Measurements from ENCODE around the gene ZNF611.
A peak's percentile ranks its signal among the peaks of the same experiment; 100 is the strongest.
"Not testable (repeated sequence)": the region's sequence is repeated elsewhere in the genome, so short reads cannot be mapped to it uniquely, and the experiment has no call there.

ZNF611 gene

DNA sequence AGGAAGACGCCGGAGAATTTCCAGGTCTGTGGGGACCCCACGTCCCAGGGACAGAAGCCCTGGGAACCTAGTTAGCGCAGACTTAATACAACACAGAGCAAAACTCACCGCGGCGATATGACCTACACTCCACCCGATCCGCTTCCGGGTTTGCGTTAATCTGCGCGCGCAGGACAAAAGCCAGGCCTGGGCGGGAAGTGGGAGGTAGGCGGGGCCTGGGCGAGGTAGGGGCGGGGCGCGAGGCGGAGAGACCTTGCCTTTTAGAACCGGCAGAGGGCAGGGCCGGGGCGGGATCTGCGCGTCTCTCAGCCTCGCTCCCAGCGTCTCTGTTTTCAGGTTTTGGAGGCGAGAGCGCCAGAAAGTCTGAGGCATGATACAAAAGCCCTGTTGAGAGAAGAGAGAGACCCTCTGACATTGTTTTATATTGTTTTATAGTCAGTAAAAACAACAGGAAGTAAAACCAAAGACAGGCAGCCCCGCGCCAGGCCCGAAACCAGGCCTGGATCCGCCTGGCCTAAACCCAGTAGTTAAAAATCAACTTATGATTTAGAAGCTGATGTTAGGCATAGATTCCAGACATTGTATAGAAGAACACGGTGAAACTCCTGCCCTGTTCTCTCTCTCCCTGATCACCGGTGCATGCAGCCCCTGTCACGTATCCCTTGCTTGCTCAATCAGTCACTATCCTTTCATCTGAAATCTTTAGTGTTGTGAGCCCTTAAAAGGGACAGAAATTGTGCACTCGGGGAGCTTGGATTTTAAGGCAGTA lies at the start of gene ZNF611:
TSS of gene ZNF611 (minus strand) at position 152 of the 769 bp plus-strand sequence. CDS start 19,150 bp downstream, outside the sequence.
- DNase-seq (ENCODE audit: low read depth, low spot score): peak; percentile 98

DNA sequence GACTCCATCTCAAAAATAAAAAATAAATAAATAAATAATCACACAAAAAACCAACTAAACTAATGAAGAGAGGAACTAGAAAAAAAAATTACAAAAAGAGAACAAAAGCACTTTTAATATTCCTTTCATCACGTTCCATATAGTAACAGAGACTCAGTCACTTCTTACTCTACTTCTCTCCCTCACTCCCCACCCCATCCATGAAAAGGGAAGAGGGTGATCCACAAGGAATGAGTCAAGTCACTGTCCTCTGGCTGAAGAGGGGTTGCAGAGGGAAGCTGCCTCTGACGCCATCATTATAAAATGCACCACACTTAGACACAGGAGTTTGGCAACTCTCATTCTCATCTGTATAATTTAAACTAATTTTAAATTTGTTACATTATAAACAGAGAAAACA lies 48.0 kb upstream of the ZNF611 start:
- DNase-seq (ENCODE audit: low read depth, low spot score): not testable (repeated sequence)

DNA sequence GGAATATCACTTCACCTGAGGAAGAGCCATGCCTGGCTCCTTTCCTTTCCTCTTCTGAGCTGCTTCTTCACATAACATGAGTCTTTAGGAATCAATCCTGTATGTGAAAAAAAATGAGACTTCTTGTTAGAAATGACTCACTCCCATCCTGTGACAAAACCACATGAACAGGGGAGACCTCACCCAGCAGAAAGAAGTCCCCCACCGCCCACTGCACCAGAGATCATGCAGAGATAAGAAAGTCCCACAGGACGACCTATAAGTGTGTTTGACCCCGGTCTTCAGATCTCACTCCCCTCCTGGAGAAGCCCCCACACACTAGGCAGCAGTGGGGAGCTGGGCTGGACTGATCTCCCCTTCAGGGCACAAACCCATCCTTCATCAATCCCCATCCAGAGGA lies 44.0 kb upstream of the ZNF611 start:
- no peak for DNase-seq (ENCODE audit: low read depth, low spot score)

- DNase-seq (ENCODE audit: low read depth, low spot score): not testable (repeated sequence)
These were observed 21.6 kb upstream of the ZNF611 start for GRCh38 chr19:52756447-52756846.

- no peak for DNase-seq (ENCODE audit: low read depth, low spot score)
These were observed 14.9 kb upstream of the ZNF611 start for GRCh38 chr19:52749780-52750179.

DNA sequence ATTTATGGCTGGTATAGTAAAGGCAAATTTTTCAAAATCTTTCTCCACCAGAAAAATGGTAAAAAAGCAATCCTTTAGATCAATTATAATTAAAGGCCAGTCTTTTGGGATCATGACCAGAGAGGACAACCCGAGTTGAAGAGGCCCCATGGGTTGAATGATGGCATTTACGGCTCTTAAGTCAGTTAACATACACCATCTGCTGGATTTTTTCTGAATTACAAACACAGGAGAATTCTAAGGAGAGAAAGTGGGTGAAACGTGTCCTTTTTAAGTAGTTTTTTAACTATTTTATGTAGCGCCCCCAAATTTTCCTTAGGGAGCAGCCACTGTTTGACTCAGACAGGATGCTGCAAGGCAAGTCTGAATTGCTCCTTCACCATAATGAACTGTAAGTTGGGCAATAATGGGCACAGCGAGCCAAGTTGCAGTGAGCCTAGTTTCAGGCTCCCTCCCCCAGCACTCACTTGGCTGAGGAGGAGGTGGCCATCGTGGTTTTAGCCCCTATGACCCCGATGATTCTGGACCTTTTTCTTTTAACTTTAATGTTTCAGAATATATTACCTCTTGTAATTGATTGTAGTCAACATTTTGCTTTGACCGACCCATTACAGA lies 13.6 kb upstream of the ZNF611 start:
- DNase-seq (ENCODE audit: low read depth, low spot score): peak; percentile 52

DNA sequence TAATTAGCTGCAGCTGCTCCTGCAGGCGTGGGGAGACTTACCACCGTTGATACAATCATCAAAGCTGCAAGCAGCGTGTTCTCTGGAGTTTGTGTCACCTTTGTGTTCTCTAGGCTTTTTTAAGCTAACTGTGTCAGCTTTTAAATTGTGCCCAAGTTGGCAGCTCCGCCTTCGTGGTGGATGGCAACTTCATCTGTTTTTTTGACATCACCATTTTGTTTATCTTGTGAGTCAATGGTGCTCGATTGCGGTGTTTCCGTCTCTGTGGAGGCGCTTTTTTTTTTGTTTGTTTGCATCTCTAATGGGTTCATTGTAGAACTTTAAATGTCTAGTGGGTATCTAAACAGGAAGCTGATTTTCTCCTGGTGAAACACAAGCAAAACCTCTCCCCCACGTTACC lies 11.1 kb upstream of the ZNF611 start:
- DNase-seq (ENCODE audit: low read depth, low spot score): not testable (repeated sequence)

DNA sequence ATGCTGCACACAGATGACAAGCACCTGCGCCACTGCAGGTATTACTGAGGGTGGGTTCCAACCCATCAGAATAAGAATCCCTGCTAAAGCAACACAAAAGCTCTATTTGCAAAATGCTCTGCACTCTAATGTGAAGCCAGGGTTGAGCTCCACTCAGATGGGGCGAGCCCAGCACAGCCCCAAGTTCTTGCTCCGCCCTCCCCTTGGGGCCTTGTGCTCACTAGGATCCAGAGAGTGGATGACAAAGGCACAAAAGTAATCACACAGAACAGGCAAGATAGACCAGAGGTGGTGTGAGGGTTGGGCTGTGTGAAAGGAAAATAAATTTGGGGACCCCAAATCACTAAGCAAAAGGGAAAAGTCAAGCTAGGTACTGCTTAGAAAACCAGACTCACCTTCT lies 8.2 kb upstream of the ZNF611 start:
- DNase-seq (ENCODE audit: low read depth, low spot score): no peak

GRCh38 chr19:52742516-52742915 lies 7.7 kb upstream of the ZNF611 start:
- DNase-seq (ENCODE audit: low read depth, low spot score): no peak

- DNase-seq (ENCODE audit: low read depth, low spot score): peak; percentile 79
These were observed 7.2 kb upstream of the ZNF611 start for GRCh38 chr19:52741951-52742485.

- peak; percentile 69 for DNase-seq (ENCODE audit: low read depth, low spot score)
These were observed 6.5 kb upstream of the ZNF611 start for GRCh38 chr19:52741371-52741770.

DNA sequence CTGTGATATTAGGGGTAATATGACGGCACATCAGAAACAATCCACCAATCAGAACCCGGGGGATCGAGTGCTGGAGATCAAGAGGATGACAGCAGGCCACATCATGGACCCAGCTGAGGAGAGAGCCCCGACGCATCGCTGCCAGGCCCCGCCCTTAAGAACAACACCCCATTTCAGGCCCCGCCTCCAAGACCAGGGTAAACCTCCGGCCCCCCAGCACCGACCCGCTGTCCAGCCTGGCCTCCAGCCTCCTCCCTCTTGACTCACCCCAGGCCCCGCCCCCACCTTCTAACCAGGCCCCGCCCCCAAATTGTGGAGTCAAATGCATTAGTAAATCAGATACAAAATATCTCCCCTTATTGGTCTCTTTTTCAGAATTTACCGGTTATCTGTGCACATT lies 4.7 kb upstream of the ZNF611 start:
- DNase-seq (ENCODE audit: low read depth, low spot score): no peak

GRCh38 chr19:52735734-52736133 lies 890 bp upstream of the ZNF611 start:
- DNase-seq (ENCODE audit: low read depth, low spot score): peak; percentile 97

GRCh38 chr19:52734331-52734892 lies 432 bp downstream of the ZNF611 start:
- DNase-seq (ENCODE audit: low read depth, low spot score): peak; percentile 26

DNA sequence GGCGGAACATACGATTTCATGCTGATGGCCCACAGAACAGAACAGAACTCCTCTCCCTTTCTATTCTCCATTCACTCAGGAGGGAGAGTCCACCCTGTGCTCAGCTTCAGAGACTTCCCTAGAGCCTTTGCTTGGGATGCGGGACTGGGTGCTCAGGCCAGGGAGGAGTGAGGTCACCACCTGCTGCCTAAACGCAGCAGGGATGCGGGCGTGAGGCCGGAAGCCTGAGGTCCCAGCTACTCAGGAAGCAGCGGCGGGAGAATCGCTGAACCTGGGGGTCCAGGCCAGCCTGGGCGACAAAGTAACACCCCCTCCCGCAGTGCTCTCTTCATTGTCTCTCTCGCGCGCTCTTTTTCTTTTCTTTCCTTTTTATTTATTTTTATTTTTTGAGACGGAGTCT lies 8.8 kb downstream of the ZNF611 start:
- DNase-seq (ENCODE audit: low read depth, low spot score): not testable (repeated sequence)

DNA sequence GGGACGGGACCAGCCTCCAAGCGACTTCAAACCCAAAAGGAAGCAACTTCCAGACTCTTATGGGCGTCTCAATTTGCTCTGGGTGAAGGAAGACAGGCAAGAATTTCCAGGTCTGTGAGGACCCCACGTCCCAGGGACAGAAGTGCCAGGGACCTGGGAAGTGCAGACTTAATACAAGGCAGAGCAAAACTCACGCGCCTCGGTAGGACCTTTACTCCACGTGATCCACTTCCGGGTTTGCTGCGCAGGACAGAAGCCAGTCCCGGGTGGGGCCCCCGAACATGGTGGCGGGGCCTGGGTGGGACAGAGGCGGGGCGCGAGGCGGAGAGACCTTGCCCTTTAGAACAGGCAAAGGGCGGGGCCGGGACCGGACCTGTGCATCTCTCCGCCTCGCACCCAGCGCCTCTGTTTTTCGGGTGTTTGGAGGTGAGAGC lies 9.3 kb downstream of the ZNF611 start:
- no peak for DNase-seq (ENCODE audit: low read depth, low spot score)

DNA sequence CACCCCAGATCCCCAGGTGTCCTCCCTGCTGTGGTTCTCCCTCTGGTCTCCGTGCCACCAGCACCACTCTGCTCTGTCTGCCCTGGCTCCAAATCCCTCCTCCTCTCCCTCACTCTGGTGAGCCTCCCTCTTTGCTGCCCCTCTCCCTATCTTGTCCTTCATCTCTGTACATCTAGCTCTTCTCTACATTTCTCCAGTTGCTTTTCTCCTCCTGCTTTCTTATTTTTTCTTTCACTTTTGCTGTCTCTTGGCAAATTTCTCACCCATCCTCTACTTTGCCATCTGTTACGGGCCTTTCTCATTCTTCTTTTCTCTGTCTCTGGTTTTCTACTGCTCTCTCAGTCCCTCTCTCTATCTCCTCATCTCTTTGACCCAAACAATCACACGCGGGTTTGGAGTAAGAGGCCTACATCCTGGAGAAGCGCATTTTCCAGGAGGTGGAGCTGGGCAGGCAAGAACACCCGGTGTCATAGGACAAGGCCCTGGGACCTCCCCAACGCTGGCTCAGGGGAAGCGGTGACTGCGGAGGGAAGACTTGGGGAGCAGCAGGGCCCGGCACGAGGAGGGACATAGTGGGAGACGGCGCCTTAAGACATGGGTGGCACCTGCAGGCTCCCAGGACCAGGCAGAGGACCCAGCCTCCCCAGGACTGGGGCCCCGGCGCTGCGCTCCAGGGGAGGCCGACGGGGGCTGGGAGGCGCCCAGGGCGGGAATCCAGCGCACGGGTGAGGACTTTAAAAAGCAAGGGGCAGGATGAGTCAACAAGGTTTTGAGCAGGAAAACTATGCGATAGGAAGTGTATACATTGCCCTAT lies 9.9 kb downstream of the ZNF611 start:
- no peak for DNase-seq (ENCODE audit: low read depth, low spot score)

- peak; percentile 60 for DNase-seq (ENCODE audit: low read depth, low spot score)
These were observed 10.8 kb downstream of the ZNF611 start for GRCh38 chr19:52723907-52724598.

DNA sequence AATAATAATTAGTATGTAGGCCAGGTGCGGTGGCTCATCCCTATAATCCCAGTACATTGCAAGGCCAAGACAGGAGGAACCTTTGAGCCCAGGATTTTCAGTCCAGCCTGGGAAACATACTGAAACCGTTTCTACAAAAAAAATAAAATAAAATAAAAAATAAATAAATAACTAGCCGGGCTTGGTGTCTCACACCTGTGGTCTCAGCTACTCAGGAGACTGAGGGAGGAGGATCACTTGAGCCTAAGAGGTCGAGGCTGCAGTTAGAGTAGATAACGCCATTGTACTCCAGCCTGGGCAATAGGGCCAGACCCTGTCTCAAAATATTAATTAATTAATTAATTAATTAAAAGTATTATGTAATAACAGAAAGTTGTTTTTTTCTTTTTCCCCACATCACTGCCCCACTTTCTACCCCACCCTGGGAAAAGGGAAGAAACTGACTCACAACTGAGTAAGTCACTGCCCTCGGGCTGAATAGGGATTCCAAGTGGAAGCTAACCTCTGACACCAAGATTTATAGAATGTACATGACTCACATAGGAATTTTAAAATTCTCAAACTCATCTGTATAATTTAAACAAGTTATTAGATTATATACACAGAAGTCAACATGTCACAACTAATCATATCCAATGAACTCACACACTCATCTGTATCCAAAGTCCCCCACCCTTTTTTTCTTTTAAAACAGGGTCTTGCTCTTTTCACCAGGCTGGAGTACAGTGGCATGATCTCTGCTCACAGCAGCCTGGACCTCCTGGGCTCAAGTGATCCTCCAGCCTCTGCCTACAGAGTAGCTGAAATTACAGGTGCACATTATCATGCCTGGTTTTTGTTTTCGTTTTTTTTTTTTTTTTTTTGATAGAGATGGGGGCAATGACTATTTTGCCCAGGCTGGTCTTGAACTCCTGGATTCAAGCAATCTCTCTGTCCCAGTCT lies 12.5 kb downstream of the ZNF611 start:
- DNase-seq (ENCODE audit: low read depth, low spot score): no peak

DNA sequence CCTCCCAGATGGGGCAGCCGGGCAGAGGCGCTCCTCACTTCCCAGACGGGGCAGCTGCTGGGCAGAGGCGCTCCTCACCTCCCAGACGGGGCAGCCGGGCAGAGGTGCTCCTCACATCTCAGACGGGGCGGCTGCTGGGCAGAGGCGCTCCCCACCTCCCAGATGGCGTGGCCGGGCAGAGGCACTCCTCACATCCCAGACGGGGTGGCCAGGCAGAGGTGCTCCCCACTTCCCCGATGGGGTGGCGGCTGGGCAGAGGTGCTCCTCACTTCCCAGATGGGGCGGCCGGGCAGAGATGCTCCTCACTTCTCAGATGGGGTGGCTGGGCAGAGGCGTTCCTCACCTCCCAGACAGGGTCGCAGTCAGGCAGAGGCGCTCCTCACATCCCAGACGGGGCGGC lies 14.3 kb downstream of the ZNF611 start:
- not testable (repeated sequence) for DNase-seq (ENCODE audit: low read depth, low spot score)

Data from ELF-1 (cell line).